Measurements from ENCODE around the gene TMEM271.

The TMEM271 gene

DNA sequence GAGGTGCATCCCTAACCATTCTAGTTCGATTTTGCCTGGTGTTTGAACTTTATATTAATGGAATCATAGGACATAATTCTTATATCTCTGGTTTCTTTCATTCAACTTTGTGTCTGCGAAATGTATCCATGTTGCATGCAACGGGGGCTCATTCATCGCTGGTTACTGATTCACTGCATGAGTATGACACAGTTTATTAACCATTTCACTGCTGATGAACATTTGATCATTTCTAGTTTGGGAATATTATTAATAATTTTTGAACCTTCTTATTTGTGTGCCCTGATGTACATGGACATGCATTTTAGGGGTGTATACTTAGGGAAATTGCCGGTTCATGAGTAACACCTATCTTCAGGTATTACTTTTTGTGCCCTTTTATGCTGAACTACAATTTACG lies 5.1 kb upstream of the TMEM271 start:
- no peak for DNase-seq

DNA sequence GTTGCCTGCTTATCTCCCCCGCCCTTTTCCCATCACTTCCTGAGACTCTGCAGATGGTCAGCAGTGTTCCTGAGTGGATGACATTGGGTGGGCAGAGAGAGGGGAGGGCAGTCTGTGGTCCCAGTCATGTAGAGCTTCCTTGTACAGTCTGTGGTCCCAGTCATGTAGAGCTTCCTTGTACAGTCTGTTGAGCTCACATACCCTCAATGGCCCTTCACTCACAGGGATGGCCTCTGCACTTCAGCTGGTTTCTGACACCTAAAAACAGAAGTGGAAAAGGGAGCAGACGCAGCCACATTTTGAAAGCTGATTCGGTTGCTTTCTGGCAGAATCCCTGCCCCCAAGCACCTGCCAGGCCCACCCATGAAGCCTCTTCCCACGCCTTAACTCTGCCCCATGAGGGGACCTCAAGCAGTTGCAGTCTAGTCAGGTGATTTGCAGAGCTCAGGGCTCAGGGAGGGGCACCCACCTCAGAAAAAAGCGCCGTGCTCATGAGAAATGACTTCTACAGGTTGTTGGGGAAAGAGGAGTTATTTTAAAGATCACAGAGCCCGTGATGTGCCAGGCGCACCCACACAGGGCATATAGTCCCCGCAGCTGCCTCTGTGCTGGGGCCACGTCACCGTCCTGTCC lies 3.6 kb upstream of the TMEM271 start:
- peak in 18 of 56 donors; percentile 23 to 76 (median 46) for DNase-seq

DNA sequence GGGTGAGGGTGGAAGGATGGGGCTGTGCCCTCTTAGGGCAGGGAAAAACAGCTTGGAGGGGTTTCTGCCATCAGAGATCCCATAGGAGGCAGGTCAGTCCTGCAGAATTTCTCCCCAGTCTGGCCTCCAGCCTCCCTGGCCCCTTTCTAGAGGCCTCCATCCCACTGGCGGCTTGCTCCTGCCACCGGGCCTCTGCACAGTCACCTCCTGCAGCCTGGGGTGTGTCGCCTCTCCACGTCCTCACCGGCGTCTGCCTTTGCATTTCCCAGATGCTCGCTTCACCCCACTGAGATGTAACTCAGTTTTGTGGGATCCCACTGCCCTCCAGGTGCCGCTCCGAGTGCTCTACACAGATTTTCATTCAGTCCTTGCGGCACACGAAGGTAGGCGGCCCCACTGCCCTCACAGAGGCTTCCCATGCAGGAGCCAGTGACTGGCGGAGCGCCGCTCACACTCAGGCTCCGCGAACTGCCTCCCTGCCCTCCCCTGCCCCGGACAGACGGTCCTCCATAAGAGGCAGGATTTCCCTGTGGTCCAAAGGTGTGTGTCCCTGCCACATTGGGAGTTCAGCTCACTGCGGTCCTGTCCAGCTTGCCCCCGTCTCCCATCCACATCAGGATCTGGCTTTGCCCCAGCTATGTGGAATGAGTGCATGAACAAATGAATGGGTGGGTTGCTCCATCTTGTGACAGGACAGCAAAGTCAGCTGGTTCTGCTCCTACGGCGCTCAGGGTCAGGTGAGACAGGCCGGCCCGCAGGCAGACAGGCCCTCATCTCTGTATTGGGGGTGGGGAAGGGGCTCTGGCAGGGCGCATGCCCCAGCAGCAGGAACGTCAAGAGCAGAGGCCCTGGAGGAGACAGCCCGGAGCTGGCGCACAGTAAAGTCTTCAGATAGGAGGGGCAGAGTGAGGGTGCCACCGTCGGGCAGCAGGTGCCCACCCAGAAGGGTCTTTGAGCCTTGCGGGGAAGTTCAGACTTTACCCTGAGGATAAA lies 2.7 kb upstream of the TMEM271 start:
- peak in 1 of 56 donors; percentile 35 for DNase-seq

DNA sequence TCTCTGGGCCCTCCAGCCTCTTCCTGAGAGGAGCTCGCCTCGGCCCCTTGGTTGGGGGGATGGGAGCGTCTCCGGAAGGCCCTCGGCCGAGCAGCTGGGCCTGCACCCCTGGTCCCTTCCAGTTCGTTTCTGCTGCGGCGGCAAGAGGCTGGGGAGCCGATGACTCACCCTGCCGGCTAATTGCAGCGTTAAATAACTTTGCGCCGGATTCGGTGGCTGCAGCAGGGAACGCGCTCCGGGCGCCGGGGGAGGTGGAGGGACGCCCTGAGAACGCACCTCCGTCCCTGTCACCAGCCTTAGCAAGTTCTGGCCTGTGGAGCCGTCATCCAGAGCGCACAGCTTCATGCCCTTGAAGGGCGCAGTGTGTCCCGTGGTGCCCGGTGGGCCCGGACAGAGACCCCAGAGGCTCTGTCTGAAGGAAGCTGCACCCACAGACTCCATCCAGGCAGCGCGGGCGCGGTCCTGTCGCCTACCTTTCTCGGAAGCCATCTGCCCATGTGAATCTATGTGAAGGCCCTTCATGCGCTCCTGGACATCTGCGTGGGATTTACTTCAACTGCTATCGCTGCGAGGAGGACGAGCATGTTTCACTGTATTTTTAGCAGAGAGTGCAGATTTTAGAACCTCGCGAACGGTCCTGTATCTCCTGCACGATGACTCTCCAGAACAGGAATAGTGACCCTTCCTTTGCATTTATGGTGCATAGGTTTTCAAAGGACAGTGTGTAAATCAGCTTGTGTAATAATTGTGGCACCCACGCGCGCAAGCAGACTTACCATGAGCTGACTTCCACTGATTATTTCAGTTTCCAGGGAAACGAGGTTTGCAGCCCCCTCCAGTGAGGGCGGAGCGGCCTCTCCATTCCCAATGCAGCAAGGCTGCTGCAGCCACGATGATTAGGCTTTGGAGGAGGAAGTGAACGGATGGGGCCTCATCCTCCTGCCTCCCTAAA lies 1.7 kb upstream of the TMEM271 start:
- peak in 31 of 56 donors; percentile 26 to 83 (median 58) for DNase-seq

DNA sequence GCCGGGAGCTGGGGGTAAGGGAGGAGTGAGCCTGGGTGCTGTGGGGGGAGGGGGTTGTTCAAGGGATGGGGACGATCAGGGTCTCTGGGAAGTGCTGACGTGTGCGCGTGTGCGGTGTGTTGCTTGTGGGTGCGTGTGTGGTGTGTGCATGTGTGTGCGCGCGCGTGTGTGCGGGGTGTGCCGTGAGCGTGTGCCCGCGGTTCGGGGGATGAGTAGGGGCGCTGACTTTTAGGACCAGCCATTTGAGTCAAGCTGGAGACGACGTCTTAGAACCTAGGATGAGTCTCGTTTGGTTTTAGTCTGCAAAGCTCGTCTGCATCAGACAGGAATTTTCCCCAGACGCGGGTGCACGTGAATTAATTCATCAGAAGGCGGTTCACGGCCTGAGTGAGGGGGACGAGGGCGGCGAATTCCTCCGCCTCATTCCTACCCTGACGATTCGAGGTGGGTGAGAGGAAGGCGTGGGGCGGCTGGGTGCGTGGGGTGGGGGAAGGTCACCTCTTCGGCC lies 950 bp upstream of the TMEM271 start:
- peak in 12 of 56 donors; percentile 22 to 80 (median 68) for DNase-seq

DNA sequence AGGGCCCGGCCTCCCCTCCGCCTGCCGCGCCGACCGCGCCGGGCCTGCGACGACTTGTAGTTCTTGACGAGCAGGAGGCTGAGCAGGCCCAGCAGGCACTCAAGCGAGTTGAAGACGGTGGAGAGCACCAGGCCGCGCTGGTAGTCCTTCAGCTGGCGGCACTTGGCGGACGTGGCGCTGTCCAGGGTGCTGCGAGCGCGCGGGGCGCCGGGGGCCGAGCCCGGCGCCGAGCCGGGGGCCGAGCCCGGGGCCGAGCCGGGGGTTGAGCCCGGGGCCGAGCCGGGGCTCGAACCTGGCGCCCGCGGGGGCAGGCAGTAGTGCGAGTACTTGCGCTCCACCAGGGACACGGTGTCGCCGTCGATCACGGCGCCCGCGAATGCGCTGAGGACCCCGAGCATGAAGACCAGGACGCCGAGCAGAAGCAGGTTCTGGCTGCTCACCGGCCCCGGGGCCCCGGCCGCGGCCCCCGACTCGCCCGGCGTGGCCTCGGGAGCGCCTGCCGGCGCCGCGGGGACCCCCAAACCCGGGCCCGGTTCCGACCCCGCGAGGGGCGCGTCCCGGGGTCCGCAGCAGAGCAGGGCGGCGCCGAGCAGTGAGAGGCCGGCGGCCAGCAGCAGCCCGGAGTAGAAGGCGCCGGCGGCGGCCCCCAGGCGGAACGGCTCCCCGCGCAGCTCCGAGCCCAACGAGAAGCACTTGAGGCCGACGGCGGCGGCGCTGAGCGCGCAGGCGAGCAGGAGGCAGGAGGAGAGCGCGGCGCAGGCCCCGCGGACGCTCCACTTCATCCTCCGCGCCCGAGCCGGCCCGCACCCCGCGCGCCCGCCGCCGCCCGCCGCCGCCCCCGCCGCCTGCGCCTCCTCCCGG lies 584 bp downstream of the TMEM271 start:
- DNase-seq: peak in 1 of 56 donors; percentile 38

DNA sequence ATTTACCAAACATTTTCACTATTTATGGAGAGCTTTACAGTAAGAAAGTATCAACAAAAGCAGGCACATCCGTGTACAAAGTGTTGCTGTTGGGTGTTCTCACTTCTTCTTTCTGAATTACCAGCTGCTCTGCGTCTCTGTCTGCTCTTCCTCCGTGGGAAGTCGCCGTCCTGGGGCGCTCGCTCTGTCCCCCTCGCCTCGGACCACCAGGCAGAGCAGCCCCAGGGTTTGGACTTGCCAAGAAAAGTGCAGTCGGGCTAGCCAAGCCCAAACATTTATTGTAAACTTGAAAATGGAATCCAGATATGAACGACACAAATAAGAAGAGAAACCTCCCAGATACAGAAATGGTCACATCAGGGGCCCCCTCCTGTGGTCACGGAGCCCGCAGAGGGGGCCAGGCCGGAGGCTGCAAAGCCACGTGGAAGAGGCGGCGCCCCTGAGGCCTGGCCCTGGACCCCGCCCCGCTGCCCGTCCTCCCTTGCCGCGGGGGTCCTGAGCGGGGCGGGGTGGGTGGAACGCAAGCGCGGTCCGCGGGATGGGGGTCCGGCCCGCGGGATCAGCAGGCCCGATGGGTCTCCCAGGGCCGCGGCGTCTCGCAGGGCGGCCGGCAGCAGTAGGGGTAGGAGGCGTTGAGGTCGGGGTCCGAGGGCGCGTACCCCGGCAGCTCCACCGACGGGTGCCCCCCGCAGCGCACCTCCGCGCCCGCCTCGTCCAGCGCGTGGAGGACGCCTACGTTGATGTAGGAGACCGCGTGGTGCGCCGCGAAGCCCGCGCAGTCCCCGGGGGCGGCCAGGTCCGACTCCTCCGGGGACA lies 1.5 kb downstream of the TMEM271 start:
- DNase-seq: no peak

DNA sequence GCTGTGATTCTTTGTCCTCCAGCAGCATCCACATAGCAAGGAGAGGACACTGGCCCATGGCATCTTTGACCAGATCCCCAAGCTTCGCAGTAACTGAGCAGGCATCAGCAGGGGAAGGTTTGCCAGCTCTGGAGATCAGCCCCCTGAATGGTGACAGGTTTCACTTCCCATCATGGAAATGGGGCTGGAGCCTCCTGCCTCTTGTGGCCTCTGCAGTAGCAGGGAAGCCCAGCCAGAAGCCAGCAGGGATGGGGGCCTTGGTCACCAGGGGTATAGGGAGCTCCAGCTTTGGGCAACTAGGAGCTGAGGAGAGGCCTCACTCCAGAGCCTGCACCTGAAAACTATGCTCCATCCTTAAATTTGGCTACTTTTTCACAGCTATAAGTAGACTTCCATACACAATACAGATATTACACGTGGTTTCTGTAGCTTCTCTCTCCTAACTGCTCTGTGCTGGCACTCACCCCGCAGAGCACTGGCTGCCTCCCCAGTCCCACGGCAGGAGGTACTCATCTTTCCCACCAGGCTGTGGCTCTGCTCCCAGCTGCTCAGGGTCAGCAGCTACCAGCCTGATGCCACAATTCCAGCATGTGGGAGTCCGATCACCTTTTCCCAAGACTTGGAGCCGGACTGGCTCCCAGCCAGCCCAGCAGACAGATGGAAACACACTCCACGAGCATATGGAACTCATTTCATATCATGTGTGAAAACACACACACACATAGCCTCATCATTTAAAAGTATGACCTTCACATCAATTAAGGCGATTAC lies 2.8 kb downstream of the TMEM271 start:
- DNase-seq: no peak

DNA sequence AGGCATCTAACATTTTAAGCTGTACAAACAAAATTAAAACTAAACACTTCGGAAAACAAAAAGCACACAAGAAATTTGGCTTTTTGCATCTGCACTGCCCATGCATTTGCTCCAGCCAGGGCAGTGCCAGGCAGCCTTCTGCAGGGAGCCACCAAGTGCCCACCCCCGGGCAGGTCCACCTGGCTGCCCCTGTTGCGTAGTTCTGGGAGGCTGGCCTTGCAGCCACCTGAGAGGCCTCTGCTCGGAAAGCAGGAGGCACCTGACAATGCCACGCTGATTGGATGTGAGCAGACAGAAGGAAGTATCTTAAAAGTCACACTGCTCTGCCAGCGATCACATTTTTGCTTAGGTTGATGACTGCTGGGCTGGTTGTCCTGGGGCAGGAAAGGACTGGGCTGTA lies 3.5 kb downstream of the TMEM271 start:
- no peak for DNase-seq

DNA sequence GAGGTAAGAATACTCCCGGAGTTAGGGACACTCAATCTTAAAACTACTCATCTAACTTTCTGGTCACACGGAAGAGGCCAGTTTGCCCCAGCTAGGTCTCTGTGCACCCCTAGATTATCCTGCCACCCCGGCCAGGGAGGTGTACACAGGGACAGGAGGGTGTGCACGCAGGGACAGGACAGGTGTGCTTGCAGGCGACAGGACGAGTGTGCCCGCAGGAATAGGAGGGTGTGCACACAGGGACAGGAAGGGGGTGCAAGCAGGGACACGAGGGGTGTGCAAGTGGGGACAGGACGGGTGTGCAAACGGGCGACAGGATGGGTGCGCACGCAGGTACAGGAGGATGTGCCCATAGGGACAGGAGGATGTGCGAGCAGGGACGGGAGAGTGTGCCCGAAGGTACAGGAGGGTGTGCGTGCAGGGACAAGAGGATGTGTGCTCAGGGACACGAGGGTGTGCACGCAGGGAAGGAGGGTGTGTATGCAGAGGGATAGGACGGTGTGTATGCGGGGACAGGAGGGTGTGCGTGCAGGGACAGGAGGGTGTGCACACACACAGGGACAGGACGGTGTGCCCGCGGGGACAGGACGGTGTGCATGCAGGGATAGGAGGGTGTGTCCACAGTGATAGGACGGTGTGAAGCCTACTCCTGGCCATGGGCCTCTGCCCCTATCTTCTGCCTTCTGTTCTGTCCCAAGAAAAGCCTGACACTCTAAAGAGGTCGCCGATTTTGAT lies 4.1 kb downstream of the TMEM271 start:
- DNase-seq: no peak

DNA sequence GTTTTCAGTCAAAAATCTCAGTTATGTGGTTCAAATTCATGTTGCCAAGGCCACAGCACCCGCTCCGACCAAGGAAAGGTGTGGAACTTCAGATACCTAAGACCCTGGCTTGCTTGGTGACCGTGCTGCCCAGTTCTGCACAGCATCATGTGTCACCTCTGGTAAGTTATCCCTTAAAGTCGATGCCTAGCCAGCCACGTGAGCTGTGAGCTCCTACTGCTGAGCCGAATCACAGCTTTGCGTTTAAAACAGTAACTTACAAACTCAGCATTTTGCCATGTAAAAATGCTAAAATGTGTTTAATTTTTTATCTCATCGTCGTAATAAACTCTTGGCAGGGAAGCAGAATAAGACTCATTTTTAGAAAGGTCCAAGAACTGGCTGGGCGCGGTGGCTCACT lies 5.3 kb downstream of the TMEM271 start:
- DNase-seq: no peak

DNA sequence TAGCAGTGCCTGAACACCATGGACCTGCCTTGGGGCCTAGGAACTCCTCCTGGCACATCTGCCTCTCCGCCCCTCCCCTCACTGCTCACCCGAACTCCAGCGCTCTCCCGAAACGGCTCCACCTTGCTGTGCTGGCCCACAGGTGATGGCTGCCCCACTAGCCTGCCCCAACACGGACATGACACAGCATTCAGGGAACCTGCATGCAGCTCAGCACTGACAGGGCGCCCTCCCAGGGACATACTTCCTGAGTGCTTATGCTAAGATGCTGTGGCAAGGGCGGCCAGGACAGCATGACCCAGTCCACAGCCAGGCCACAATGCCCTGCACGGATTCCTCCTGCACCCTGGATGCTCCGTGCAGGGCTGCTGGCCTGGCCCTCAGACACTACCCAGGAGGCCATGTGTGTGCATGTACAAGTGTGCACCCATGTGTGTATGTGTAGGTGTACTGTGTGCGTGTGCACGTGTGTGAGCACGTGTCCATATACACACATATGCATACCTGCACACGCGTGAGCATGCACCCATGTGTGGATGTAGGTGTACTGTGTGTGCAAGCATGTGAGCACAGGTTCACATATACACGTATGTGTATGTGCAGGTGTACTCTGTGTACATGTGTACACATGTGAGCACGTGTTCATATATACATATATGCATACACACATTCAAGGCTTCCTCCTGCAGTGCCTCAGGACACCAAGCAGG lies 6.0 kb downstream of the TMEM271 start:
- DNase-seq: no peak

DNA sequence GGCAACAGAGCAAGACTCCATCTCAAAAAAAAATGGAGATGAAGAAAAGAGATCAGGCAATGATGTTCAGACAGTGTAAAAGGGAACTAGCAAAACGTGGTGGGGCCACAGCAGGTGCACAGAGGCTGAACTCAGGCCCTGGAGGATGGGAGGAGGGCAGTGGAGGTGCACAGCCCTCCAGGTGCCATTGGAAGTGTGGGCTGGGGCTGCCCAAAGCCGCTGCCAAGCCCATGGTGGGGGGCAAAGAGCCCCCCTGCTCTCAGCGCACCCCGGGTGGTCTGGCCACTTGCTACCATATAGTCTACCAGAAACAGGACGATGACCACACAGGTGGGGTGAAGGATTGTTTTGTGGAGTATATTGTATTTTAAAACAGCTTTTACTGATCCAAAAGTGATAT lies 7.1 kb downstream of the TMEM271 start:
- no peak for DNase-seq

DNA sequence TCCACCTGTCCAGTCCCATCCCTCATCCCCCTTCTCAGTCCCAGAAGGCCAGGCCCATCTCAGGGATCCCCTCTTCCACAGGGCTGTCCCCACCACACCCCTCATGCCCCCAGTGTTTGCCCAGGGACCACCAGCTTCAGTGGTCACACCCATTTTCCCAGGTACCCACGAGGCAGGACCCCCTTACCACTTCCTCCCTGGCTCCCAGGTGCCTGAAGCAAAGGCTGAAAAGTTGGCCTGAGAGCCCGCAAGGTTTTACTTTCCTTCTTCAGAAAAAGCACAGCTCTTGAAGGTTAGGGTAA lies 7.8 kb downstream of the TMEM271 start:
- DNase-seq: no peak

DNA sequence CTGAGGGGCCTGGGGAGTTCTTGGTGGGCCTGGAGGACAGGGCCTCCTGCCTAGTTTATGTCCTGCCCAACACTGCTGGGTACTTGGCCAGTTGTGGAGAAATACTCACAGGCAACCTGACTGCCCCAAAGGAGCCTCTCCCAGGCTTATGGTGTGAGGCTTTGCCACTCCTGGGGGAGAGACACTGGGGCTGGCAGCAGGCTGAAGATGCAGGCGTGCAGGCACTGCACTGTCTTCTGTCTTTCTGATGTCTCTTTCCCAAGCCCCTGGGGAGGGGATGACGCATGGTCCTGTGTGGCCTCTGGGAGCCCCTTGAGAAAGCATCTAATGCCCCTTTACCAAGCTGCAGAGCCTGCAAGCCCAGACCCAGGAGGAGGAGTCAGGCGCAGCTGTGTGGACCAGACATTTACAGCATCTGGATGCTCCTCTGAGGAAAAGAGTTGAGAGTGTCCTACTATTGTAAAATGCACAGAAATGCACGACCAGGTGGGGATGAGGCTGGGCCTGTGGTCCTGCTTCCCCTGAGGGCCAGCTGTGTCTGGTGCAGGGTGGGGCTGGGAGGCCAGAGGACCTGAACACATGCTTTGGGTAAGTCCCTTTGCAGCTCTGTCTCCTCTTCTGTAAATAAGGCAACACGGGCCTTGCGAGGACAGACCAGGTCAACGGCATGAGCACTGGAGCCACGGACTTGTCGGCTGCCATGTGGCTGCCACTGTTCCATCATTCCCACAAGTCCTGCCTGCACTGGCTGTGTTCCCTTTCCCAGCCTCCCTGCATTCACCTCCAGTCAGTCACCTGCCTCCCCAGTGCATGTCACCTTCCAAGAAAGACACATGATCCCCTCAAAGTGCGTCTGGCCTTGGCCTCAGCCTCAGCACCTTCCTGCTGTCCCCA lies 8.4 kb downstream of the TMEM271 start:
- no peak for DNase-seq
